MCF 10A (cell line): ENCODE measurements around the gene MSS51. TPM values are rescaled to one million over a fixed set of nuclear protein-coding genes. Genes with fewer than 3 reads are reported as not detected.
A peak's percentile ranks its signal among the peaks of the same experiment; 100 is the strongest.

Experiments used
- BruUV-seq: library from RNA; stranded (reverse); fragments of 400-500 nt; replicated peaks from 2 replicates; lab custom pipeline; 2021; lab: Mats Ljungman, UMichigan
- CTCF ChIA-PET: fragments of 300-600 bp; sonication (Branson Sonifier 250); formaldehyde crosslinking; extraction: SDS; loops from one replicate; lab custom pipeline; 2021; ENCODE audit warnings: antibody characterized with exemption, inconsistent platforms; lab: Yijun Ruan, JAX
- POLR2A ChIA-PET: fragments of 300-600, 350-650 bp; sonication (Branson Sonifier 250); formaldehyde crosslinking; extraction: SDS; loops from one replicate; lab custom pipeline; 2020; ENCODE audit warnings: antibody characterized with exemption, inconsistent platforms; lab: Yijun Ruan, JAX
- DNase-seq: peaks from one replicate; pipeline ENCODE4 v3.0.0-alpha.2; 2018; ENCODE audit not compliant: unreplicated experiment
- H3K27ac Mint-ChIP-seq: one replicate; pipeline ENCODE4 v1.8.0; 2022; ENCODE audit warnings: mild to moderate bottlenecking, low read depth, mixed read lengths; ENCODE audit not compliant: unreplicated experiment
- H3K27me3 Mint-ChIP-seq: one replicate; pipeline ENCODE4 v1.8.0; 2022; ENCODE audit warnings: mixed read lengths; ENCODE audit not compliant: insufficient read depth, unreplicated experiment
- H3K36me3 Mint-ChIP-seq: one replicate; pipeline ENCODE4 v1.8.0; 2022; ENCODE audit warnings: mild to moderate bottlenecking, moderate library complexity, mixed read lengths; ENCODE audit not compliant: insufficient read depth, unreplicated experiment
- H3K4me1 Mint-ChIP-seq: one replicate; pipeline ENCODE4 v1.8.0; 2022; ENCODE audit warnings: mixed read lengths; ENCODE audit not compliant: insufficient read depth, unreplicated experiment
- H3K4me3 Mint-ChIP-seq: one replicate; pipeline ENCODE4 v1.8.0; 2022; ENCODE audit warnings: mild to moderate bottlenecking, moderate library complexity, mixed read lengths; ENCODE audit not compliant: unreplicated experiment
- H3K9me3 Mint-ChIP-seq: one replicate; pipeline ENCODE4 v1.8.0; 2022; ENCODE audit warnings: mixed read lengths; ENCODE audit not compliant: unreplicated experiment
- intact Hi-C: fragments of 100-400 bp; cut with micrococcal nuclease; formaldehyde crosslinking; loops from 2 replicates; pipeline ENCODE4 v1.14.1; 2022
- total RNA-seq: library from RNA; stranded (reverse); gene quantifications from 2 replicates; pipeline ENCODE4 v1.2.3, GENCODE V29; 2022
- TF ChIP-seq, protein P1 (sequence below): fragments of 200-600 bp; IDR thresholded peaks from one replicate; pipeline ENCODE4 v1.8.0; 2022; ENCODE audit warnings: antibody characterized with exemption, mild to moderate bottlenecking; ENCODE audit not compliant: unreplicated experiment

MSS51 gene
- total RNA-seq, 1 experiment from 2014 or later: 1.8 TPM

DNA sequence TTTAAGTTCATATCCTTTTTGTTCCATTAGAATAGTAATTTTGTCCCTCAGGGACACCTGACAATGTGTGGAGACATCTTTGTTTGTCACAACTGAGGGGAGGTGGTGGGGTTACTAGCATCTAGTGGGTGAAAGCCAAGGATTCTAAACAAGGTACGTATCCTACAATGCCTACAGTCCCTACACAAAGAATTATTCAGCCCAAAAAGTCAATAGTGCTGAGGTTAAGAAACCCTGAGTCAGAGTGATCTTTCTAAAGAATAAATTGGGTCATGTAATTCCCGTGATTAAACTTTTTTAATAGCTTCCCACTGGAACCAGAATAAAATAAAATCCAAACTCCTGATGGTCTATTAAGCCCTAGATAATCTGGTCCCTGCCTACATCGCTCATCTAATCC is 16.8 kb downstream of the MSS51 start:
- ChIA-PET POLR2A (interaction anchor here (1.7 to 4.0 kb wide), 2 partner anchors 78 kb away, joined by 4 to 77 read pairs; partner anchors contain the start of gene PPP3CB), CTCF (no interaction called here)
- TF ChIP-seq, protein P1, sequence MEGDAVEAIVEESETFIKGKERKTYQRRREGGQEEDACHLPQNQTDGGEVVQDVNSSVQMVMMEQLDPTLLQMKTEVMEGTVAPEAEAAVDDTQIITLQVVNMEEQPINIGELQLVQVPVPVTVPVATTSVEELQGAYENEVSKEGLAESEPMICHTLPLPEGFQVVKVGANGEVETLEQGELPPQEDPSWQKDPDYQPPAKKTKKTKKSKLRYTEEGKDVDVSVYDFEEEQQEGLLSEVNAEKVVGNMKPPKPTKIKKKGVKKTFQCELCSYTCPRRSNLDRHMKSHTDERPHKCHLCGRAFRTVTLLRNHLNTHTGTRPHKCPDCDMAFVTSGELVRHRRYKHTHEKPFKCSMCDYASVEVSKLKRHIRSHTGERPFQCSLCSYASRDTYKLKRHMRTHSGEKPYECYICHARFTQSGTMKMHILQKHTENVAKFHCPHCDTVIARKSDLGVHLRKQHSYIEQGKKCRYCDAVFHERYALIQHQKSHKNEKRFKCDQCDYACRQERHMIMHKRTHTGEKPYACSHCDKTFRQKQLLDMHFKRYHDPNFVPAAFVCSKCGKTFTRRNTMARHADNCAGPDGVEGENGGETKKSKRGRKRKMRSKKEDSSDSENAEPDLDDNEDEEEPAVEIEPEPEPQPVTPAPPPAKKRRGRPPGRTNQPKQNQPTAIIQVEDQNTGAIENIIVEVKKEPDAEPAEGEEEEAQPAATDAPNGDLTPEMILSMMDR: no peak
- Mint-ChIP-seq H3K4me3 (no peak overlapping the region), H3K4me1 (peaks cover 17% of the 10 kb centered on the region), H3K27me3 (no peaks in the 10 kb centered on the region), H3K36me3 (no peaks in the 10 kb centered on the region), H3K9me3 (no peaks in the 10 kb centered on the region), H3K27ac (no peak overlapping the region)
- DNase-seq: no peak
- no TSS peak for BruUV-seq
- intact Hi-C loops: no loop called here

DNA sequence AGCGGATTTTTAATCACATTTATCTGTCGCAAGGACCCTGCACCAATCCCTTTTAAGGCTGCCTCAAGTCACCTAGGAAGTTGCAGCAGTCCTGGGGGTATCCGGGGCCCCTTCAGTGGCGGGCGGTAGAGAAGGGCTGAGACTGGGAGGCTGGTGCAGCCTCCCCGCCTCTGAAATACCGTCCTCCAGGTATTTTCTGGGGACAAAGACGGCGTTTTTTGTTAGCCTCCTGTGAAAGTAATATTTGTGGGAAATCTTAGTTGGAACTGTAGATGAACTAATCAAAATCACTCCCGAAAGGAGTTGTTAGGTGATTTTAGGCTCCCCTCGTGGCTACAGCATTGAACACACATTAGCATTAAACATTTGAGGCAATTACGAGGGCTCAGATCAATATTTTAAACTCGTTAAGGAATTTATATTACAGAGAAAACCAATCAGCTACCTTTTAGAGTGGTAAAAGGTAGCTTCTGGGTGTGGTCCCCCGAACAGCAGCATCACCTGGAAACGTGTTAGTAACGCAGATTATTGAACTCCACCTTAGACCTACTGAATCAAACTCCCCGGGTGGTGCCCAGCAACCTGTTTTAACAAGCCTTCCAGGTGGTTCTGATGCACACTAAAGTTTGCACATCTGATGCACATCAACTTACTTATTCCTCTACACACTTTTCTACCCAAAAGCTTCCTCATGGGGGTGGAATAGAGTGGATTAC is 19.0 kb downstream of the MSS51 start:
- CTCF ChIA-PET: interaction anchor here (0.6 to 1.2 kb wide), 6 partner anchors 8 to 163 kb away, joined by 3 to 5 read pairs (median 4); no protein-coding TSS in a partner anchor
- Mint-ChIP-seq H3K27ac (peak overlapping the region; percentile 95), H3K4me3 (peak overlapping the region; percentile 98), H3K9me3 (no peaks in the 10 kb centered on the region), H3K27me3 (no peaks in the 10 kb centered on the region), H3K36me3 (no peaks in the 10 kb centered on the region), H3K4me1 (peaks cover 17% of the 10 kb centered on the region)
- no TSS peak for BruUV-seq
- POLR2A ChIA-PET: interaction anchor here (0.7 to 4.5 kb wide), 12 partner anchors 12 to 533 kb away, joined by 3 to 77 read pairs (median 7); partner anchors contain the start of genes DNAJC9, MRPS16 and PPP3CB
- TF ChIP-seq, protein P1: no peak
- intact Hi-C loops: loop anchor here (5.0 kb wide), 2 partner anchors 152 to 228 kb away; partner anchors contain the start of gene MYOZ1
- peak; percentile 30 for DNase-seq

DNA sequence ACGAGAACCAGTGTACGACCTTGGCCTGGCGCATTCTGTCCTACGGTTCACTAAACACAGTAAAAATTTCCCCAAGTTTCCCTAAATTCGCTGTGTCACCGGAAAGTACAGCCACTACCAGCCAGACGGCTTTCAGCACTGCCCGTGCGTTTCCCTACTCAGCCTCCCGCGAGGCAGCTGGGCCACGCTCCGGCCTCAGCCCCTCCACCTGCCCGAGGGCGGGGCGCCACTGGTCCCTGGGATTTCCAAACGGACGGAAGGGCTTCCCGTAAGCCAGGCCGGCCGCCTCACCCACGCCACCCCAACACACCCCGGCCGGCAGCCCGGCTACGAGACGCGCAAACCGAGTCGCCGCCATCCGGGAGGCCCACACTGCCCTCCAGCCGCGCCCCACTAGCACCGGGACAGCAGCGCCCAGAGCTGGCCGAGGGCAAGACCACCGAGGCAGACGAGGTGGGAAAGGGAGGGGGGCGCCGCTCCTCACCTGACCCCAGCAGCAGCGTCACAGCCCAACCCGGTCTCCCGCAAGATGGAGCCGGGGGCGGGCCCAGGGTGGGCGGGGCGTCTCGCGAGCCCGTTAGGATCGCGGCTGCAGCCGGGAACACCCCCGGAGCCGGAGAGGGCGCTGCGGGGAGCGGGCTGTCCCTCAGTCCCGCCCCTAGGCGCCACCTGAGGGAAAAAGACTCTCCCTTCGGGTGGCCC is 19.7 kb downstream of the MSS51 start, which contains the start of gene ANXA7:
Gene ANXA7 (minus strand): TSS at position 531 of the 702 bp plus-strand sequence. CDS start 13,202 bp downstream, outside the sequence.
- BruUV-seq: TSS peak; percentile 63
- Mint-ChIP-seq H3K4me3 (peak within 1 kb of the TSS; percentile 98), H3K36me3 (no peaks in the 10 kb centered on the region), H3K27me3 (no peaks in the 10 kb centered on the region), H3K27ac (peak within 1 kb of the TSS; percentile 95), H3K4me1 (peaks cover 17% of the 10 kb centered on the region), H3K9me3 (no peaks in the 10 kb centered on the region)
- DNase-seq: peak; percentile 91
- POLR2A ChIA-PET: interaction anchor here (0.8 to 4.5 kb wide), 18 partner anchors 8 to 329 kb away, joined by 3 to 77 read pairs (median 6); partner anchors contain the start of genes CFAP70, DNAJC9, MRPS16 and NUDT13
- intact Hi-C loops: loop anchor here (2.0 to 5.0 kb wide), 4 partner anchors 81 to 229 kb away; partner anchors contain the start of genes DNAJC9 and MYOZ1
- CTCF ChIA-PET: interaction anchor here (0.6 to 1.2 kb wide), 7 partner anchors 8 to 245 kb away, joined by 3 to 5 read pairs (median 3); partner anchors contain the start of gene PPP3CB
- TF ChIP-seq, protein P1: peak; percentile 5
